H1 (cell line): ENCODE results near the gene LIAS. TPM values are rescaled to one million over a fixed set of nuclear protein-coding genes. Genes with fewer than 3 reads are reported as not detected.

ENCODE experiments used
- CTCF ChIA-PET: fragments of 300-600 bp; sonication (Branson Sonifier 250); formaldehyde crosslinking; loops from one replicate; lab custom pipeline; 2021; ENCODE audit not compliant: partially characterized antibody; lab: Charles Lee
- POLR2A ChIA-PET: fragments of 300-600 bp; sonication (Branson Sonifier 250); formaldehyde crosslinking; loops from one replicate; lab custom pipeline; 2021; ENCODE audit warnings: inconsistent platforms; ENCODE audit not compliant: partially characterized antibody; lab: Charles Lee
- DNase-seq, 2 experiments: peaks; one replicate each; pipeline versions ENCODE4 v3.0.0 to v3.0.0-alpha.2; 2010 to 2022; ENCODE audit warnings: low spot score in 2 of 2, low read depth in 1 of 2, mixed read lengths in 1 of 2
- FAIRE-seq: peaks from 2 replicates; lab custom pipeline; 2011; peaks lifted over from hg19 to GRCh38; lab: Jason Lieb, UNC
- H2AFZ ChIP-seq: 2 replicates; pipeline ENCODE4 v1.8.1; 2012; ENCODE audit warnings: low read length, inconsistent platforms
- H2AK5ac ChIP-seq: 2 replicates; pipeline ENCODE4 v1.6.1; 2013; ENCODE audit warnings: low read depth, low read length
- H2BK120ac ChIP-seq: replicated peaks from 2 replicates; pipeline ENCODE3; 2013; ENCODE audit warnings: low read depth, low read length, inconsistent platforms
- H2BK12ac ChIP-seq: 2 replicates; pipeline ENCODE4 v1.6.1; 2013; ENCODE audit warnings: low read depth, low read length
- H2BK15ac ChIP-seq: 2 replicates; pipeline ENCODE4 v1.6.1; 2013; ENCODE audit warnings: low read length
- H2BK20ac ChIP-seq: 2 replicates; pipeline ENCODE4 v1.6.1; 2013; ENCODE audit warnings: low read length
- H2BK5ac ChIP-seq: 2 replicates; pipeline ENCODE4 v1.6.1; 2013; ENCODE audit warnings: low read depth, low read length
- H3K14ac ChIP-seq: 2 replicates; pipeline ENCODE4 v1.6.1; 2013; ENCODE audit warnings: inconsistent platforms; ENCODE audit not compliant: insufficient read length
- H3K18ac ChIP-seq: 2 replicates; pipeline ENCODE4 v1.6.1; 2013; ENCODE audit warnings: low read length; ENCODE audit errors: extremely low read depth
- H3K23ac ChIP-seq: 2 replicates; pipeline ENCODE4 v1.6.1; 2013; ENCODE audit warnings: inconsistent platforms; ENCODE audit not compliant: insufficient read length
- H3K23me2 ChIP-seq: 2 replicates; pipeline ENCODE4 v1.6.1; 2013; ENCODE audit warnings: low read depth, low read length
- H3K27ac ChIP-seq: 2 replicates; pipeline ENCODE4 v1.6.1; 2011; ENCODE audit warnings: low read depth, low read length, inconsistent platforms
- H3K27me3 ChIP-seq, 4 experiments: replicated peaks in 1 of 4; 1 replicate in 1 of 4; 2 replicates in 3 of 4; pipeline versions ENCODE4 v1.6.1 to v1.8.1; 2011 to 2013; ENCODE audit warnings: low read length in 3 of 4, mild to moderate bottlenecking in 3 of 4, inconsistent platforms in 2 of 4, mixed read lengths in 2 of 4, moderate library complexity in 1 of 4; ENCODE audit not compliant: control insufficient read depth in 3 of 4, insufficient read depth in 3 of 4; ENCODE audit errors: extremely low read depth in 1 of 4
- H3K36me3 ChIP-seq, 4 experiments: 2 replicates each; pipeline versions ENCODE4 v1.6.1 to v1.8.1; 2011 to 2013; ENCODE audit warnings: mild to moderate bottlenecking in 4 of 4, low read length in 3 of 4, moderate library complexity in 2 of 4, control low read depth in 1 of 4, inconsistent platforms in 1 of 4; ENCODE audit not compliant: insufficient read depth in 4 of 4, control insufficient read depth in 2 of 4
- H3K4ac ChIP-seq: replicated peaks from 2 replicates; pipeline ENCODE3; 2013; ENCODE audit warnings: low read length, low read depth, mixed read lengths, inconsistent platforms; ENCODE audit not compliant: insufficient read length
- H3K4me1 ChIP-seq, 4 experiments: replicated peaks in 1 of 4; 1 replicate in 1 of 4; 2 replicates in 3 of 4; pipeline versions ENCODE4 v1.6.1 to v1.8.1; 2011 to 2013; ENCODE audit warnings: low read length in 3 of 4, inconsistent platforms in 2 of 4, mixed read lengths in 1 of 4; ENCODE audit not compliant: insufficient read depth in 4 of 4, control insufficient read depth in 3 of 4
- H3K4me2 ChIP-seq, 2 experiments: 2 replicates each; pipeline versions ENCODE4 v1.6.1 to v1.8.1; 2011 to 2013; ENCODE audit warnings: low read depth in 2 of 2, low read length in 2 of 2, control low read depth in 1 of 2, inconsistent platforms in 1 of 2, mild to moderate bottlenecking in 1 of 2; ENCODE audit not compliant: insufficient read depth in 1 of 2
- H3K4me3 ChIP-seq, 4 experiments: fragments of 200-600, 300-600 bp in 1 of 4; sonication (generic), shearing (Covaris generic), sonication (Bioruptor Twin) in 1 of 4; 2 replicates each; pipeline versions ENCODE4 v1.5.1 to v1.8.1; 2011 to 2016; ENCODE audit warnings: low read length in 4 of 4, low read depth in 3 of 4, control low read depth in 2 of 4, inconsistent platforms in 2 of 4, mild to moderate bottlenecking in 2 of 4, mixed read lengths in 1 of 4, moderate library complexity in 1 of 4; ENCODE audit not compliant: insufficient read depth in 2 of 4; ENCODE audit errors: extremely low read depth in 1 of 4
- H3K56ac ChIP-seq: replicated peaks from 2 replicates; pipeline ENCODE3; 2013; ENCODE audit warnings: low read depth, mild to moderate bottlenecking, mixed read lengths, low read length, inconsistent platforms; ENCODE audit not compliant: insufficient read length
- H3K79me1 ChIP-seq: 2 replicates; pipeline ENCODE4 v1.6.1; 2013; ENCODE audit warnings: low read depth, low read length, control low read depth
- H3K79me2 ChIP-seq, 2 experiments: 2 replicates each; pipeline versions ENCODE4 v1.6.1 to v1.8.1; 2012 to 2013; ENCODE audit warnings: low read length in 2 of 2, mild to moderate bottlenecking in 2 of 2, inconsistent platforms in 1 of 2; ENCODE audit not compliant: insufficient read depth in 2 of 2, control insufficient read depth in 1 of 2
- H3K9ac ChIP-seq, 4 experiments: replicated peaks in 1 of 4; 1 replicate in 1 of 4; 2 replicates in 3 of 4; pipeline versions ENCODE4 v1.6.1 to v1.8.1; 2011 to 2013; ENCODE audit warnings: low read depth in 3 of 4, low read length in 3 of 4, control low read depth in 2 of 4, mild to moderate bottlenecking in 2 of 4, moderate library complexity in 2 of 4, inconsistent platforms in 1 of 4; ENCODE audit errors: extremely low read depth in 1 of 4
- H3K9me3 ChIP-seq, 2 experiments: 2 replicates each; pipeline versions ENCODE4 v1.6.1 to v1.8.1; 2012 to 2013; ENCODE audit warnings: mild to moderate bottlenecking in 2 of 2, moderate library complexity in 2 of 2, control low read depth in 1 of 2, inconsistent platforms in 1 of 2, low read depth in 1 of 2, low read length in 1 of 2, mixed read lengths in 1 of 2; ENCODE audit not compliant: insufficient read depth in 2 of 2
- H4K20me1 ChIP-seq, 2 experiments: replicated peaks in 1 of 2; 2 replicates each; pipeline versions ENCODE3 to v1.8.1; 2011 to 2013; ENCODE audit warnings: inconsistent platforms in 2 of 2, low read length in 2 of 2, mild to moderate bottlenecking in 1 of 2; ENCODE audit not compliant: insufficient read depth in 2 of 2, control insufficient read depth in 1 of 2
- H4K5ac ChIP-seq: 2 replicates; pipeline ENCODE4 v1.6.1; 2013; ENCODE audit warnings: low read length, low read depth, mixed read lengths, inconsistent platforms; ENCODE audit not compliant: insufficient read length
- H4K8ac ChIP-seq: 2 replicates; pipeline ENCODE4 v1.8.0; 2013; ENCODE audit warnings: mild to moderate bottlenecking, moderate library complexity, low read length, inconsistent platforms; ENCODE audit not compliant: insufficient read depth; ENCODE audit errors: extremely low read depth
- H4K91ac ChIP-seq: replicated peaks from 2 replicates; pipeline ENCODE3; 2013; ENCODE audit warnings: low read length, mixed read lengths, inconsistent platforms; ENCODE audit not compliant: insufficient read length
- BRCA1 ChIP-seq: IDR thresholded peaks from 2 replicates; pipeline ENCODE4 v1.6.1; 2012; ENCODE audit warnings: low read depth, low read length, improper control_type of control experiment
- NRF1 ChIP-seq: IDR thresholded peaks from 2 replicates; pipeline ENCODE4 v1.6.1; 2011; ENCODE audit warnings: mild to moderate bottlenecking, low read depth, low read length, improper control_type of control experiment
- RFX5 ChIP-seq: IDR thresholded peaks from 2 replicates; pipeline ENCODE4 v1.6.1; 2011; ENCODE audit warnings: low read depth, low read length, improper control_type of control experiment, borderline replicate concordance
- TAF1 ChIP-seq: IDR thresholded peaks from 2 replicates; pipeline ENCODE4 v1.6.1; 2011; ENCODE audit warnings: mild to moderate bottlenecking, low read depth, low read length
- WGBS, 2 experiments: shearing (Covaris generic) in 1 of 2; methylation state at CpG; one replicate each; pipeline versions ENCODE4 v1.1.6 to v1.1.7; 2013 to 2015; ENCODE audit warnings: low lambda C conversion rate in 2 of 2, mixed read lengths in 2 of 2, inconsistent platforms in 1 of 2, low coverage in 1 of 2, missing lambda C conversion rate in 1 of 2; ENCODE audit not compliant: insufficient replicate concordance in 2 of 2, insufficient coverage in 1 of 2, insufficient read length in 1 of 2; ENCODE audit errors: extremely low coverage in 1 of 2, missing lambda C conversion rate in 1 of 2; 5-methylcytosine and 5-hydroxymethylcytosine counted together
- polyA plus RNA-seq, 7 experiments: library from polyadenylated mRNA; depleted of rRNA in 3 of 7; stranded (reverse) in 5 of 7; unstranded in 2 of 7; fragments of >200 nt in 5 of 7; fragments of 200-250 nt in 2 of 7; gene quantifications; 1 replicate in 5 of 7; 2 replicates in 1 of 7; 4 replicates in 1 of 7; pipeline versions ENCODE4 v1.2.1 to v1.2.3, GENCODE V29; 2011 to 2013; ENCODE audit warnings: missing spikeins in 2 of 7, mixed read lengths in 2 of 7
- total RNA-seq: library from RNA; stranded (reverse); fragmentation: NEBNext Ultra II Directional; extraction: Animal tissue kit (Norgen Biotek cat#: 25700); gene quantifications from 2 replicates; pipeline ENCODE4 v1.2.1, GENCODE V29; 2021
- TF ChIP-seq, protein P1 (sequence below): IDR thresholded peaks from 2 replicates; pipeline ENCODE4 v1.6.1; 2012; ENCODE audit warnings: inconsistent platforms

The LIAS gene
- total and polyA plus RNA-seq, 2 of the 8 experiments (the other 6 are each of a cell fraction or from before 2014, with no cell fraction given) = 10.5 to 24.9 TPM

- no peak for FAIRE-seq
- H3K23ac ChIP-seq = no peak overlapping the region
- WGBS, 2 experiments = 92% methylated on average over 7 of the region's 7 CpGs; no CpG with 5 or more reads in 1 of the 2 experiments
- no peak overlapping the region for H2BK12ac ChIP-seq
- no peak overlapping the region for H2BK5ac ChIP-seq
- no peaks in the 10 kb centered on the region for H3K79me1 ChIP-seq
- H3K36me3 ChIP-seq = peaks cover 0 to 16% (median 6%) of the 10 kb centered on the region in 4 experiments; a peak in 2 of 8 replicates
- no peak overlapping the region for H2BK120ac ChIP-seq
- peaks cover 0 to 4% (median 1%) of the 10 kb centered on the region in 4 experiments; a peak in 3 of 7 replicates for H3K4me1 ChIP-seq
- DNase-seq = no peak
- H3K9ac ChIP-seq = no peak overlapping the region
- H3K23me2 ChIP-seq = 0 out of 2 replicates have a peak, but pooled peaks cover 4% of the 10 kb centered on the region
- no peak overlapping the region for H3K14ac ChIP-seq
- no peak overlapping the region for H2BK15ac ChIP-seq
- no peak overlapping the region for H3K56ac ChIP-seq
- no peak overlapping the region for H3K4ac ChIP-seq
- no peaks in the 10 kb centered on the region for H3K9me3 ChIP-seq
- no peak overlapping the region for H4K8ac ChIP-seq
- TF ChIP-seq RFX5 = no peak
- TF ChIP-seq, protein P1, sequence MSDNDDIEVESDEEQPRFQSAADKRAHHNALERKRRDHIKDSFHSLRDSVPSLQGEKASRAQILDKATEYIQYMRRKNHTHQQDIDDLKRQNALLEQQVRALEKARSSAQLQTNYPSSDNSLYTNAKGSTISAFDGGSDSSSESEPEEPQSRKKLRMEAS = no peak
- TF ChIP-seq TAF1 = no peak
- no peak for TF ChIP-seq NRF1
- no peak for TF ChIP-seq BRCA1
- TF ChIP-seq, all 59 proteins: peak for 0
- Histone ChIP-seq H4K5ac (no peak overlapping the region), H3K79me2 (peaks cover 13 to 65% of the 10 kb centered on the region in 2 experiments), H2BK20ac (no peak overlapping the region), H3K4me2 (no peak overlapping the region), H2AK5ac (no peak overlapping the region), H4K91ac (no peak overlapping the region), H3K27me3 (no peaks in the 10 kb centered on the region), H2AFZ (no peak overlapping the region), H3K18ac (no peak overlapping the region), H3K4me3 (no peak overlapping the region), H3K27ac (no peak overlapping the region), H4K20me1 (peaks cover 0 to 2% of the 10 kb centered on the region in 2 experiments)
- POLR2A ChIA-PET = interaction anchor here (0.6 to 3.3 kb wide), 5 partner anchors 24 to 1735 kb away, joined by 3 to 31 read pairs (median 3); partner anchors contain the start of gene SMIM14
- CTCF ChIA-PET = interaction anchor here (0.6 kb wide), 2 partner anchors 35 to 151 kb away, joined by 3 to 4 read pairs; no protein-coding TSS in a partner anchor
Measured at GRCh38 chr4:39524161-39524957, 65.5 kb downstream of the LIAS start.
